ENCODE results near the gene SPACDR.

SPACDR gene

DNA sequence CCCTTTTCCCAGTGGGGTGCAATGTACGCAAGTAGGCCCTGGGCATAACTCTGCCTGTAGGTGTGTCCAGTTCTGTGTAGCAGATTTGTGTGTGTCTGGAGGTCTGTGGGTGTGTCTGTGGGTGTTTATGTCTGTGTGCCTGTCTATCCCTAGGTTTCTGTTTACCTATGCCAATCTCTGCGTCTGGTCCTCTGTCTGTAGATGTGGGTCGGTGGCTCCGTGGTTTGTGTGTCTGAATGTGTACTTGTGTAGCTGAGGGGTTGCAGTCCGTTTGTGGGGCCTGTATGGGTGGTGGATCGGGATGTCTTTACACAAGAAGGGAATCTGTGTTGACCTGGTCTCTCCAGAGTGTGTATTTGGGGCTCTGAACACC, 20.6 kb upstream of the SPACDR start:
- no peak for DNase-seq

- peak in 4 of 5 experiments; percentile 41 to 62 (median 51) for DNase-seq
These were observed 19.9 kb upstream of the SPACDR start, which contains the start of gene NYAP1 for GRCh38 chr7:100483722-100484672. Gene NYAP1, plus strand, starts transcription at chr7:100483927. Its CDS starts 1,385 bp downstream, at chr7:100485312.

DNA sequence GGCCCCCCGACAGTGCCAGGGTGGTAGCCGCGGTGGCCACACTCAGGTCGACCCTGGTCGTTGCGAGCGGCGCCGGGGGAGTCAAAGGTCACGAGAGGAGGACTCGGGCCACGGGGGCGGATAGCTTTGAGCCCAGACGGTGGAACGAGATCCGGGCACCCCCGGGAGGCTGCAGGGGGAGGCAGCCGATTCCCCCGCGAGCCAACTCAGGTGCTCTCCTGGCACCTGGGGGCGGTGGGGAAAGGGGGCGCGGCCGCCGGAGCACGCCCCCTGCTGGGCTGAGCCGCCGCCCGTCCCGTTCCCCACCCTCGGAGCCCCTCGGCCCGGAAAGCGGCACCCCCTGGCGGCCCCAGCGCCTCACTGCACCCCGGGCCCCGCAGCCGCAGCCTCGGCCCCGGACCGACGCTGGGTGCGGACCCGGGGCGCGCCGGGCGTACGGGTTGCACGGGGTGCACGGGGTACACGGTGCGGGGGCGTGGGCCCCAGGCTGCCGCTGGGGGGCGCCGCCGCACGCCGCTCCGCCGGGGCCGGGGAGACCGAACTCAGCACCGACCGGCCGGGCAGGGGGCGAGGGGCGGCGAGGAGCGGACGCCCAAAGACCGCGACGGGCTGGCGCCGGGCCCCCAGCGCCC, 19.1 kb upstream of the SPACDR start:
- peak; percentile 73 to 79 (median 76) for DNase-seq

GRCh38 chr7:100482728-100483089, 18.6 kb upstream of the SPACDR start:
- DNase-seq = no peak

DNA sequence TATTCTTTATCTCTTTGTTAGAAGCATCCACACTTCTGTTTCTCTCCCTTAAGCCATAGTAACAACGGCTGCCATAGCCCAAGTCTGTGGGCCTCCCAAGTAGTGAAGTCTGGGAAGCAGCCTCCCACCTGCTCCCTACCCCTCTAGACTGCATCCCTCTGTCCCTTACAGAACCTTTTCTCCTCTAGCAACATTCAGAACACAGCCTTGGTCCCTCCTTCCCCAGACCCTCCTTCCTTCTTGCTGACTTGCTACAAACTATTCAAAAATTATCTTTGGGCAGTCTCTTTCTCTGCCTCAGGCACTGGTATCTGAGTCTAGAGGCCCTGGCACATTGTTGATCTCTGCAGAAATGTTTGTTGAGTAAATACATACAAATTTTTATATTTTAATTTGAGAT, 17.4 kb upstream of the SPACDR start:
- DNase-seq = no peak

DNA sequence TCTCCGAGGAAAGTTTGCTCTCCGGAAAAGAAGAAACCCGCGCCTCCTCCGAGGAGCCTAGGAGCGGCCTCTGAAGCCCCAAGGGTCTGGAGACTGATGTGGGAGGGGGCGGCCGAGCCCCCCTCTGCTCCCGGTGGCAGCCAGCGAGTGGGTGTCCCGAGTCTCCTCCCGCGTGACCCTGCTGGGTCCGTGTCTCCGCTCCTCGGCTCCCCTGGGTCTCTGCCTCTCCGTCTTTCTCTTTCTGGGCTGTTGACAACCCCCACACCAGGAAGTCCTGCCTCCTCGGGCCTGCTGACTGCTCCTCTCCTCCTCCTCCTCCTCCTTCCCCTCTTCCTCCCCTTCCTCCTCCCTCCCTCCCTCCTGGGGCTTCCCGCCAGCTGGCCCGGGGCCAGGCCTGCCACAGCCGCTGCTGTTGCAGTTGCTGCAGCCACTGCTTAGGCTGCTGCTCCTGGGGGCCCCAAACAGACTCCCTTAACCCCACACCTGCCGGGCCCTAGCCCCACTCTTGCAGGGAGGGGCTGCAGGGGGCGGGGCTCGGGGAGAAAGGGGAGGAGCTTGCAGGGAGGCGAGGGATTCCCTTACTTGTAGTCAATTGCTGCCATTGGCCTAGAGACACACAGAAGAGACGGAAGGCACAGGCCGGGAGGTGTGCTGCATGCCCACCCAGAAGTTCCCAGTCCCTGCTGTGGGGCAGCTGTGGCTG, 15.0 kb upstream of the SPACDR start, which contains the start of gene TSC22D4:
TSS of gene TSC22D4 (minus strand) at position 257 of the 703 bp plus-strand sequence. CDS start 1,176 bp downstream, outside the sequence.
- DNase-seq = peak; percentile 77 to 96 (median 87)

DNA sequence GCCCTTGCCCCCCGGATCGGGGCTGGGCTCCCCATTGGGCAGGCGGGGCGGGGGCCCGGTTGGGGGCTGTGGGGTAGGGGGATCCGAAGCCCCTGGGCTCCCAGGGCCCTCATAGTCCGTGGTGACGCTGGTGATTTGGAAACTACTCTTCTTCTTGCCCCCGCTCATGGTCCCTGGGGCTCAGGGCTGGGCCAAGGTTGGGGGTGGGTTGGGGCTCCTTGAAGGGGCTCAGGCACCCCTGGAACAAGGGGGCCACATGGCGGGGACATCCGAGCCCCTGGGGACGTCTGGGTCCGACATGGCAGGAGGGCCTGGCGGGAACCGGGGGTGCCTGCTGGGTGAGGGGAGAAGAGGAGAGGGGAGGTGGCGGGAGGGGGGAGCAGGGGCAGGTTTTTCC, 13.8 kb upstream of the SPACDR start:
- no peak for DNase-seq

GRCh38 chr7:100476903-100477870, 13.1 kb upstream of the SPACDR start:
- peak in 2 of 5 experiments; percentile 31 to 59 for DNase-seq

DNA sequence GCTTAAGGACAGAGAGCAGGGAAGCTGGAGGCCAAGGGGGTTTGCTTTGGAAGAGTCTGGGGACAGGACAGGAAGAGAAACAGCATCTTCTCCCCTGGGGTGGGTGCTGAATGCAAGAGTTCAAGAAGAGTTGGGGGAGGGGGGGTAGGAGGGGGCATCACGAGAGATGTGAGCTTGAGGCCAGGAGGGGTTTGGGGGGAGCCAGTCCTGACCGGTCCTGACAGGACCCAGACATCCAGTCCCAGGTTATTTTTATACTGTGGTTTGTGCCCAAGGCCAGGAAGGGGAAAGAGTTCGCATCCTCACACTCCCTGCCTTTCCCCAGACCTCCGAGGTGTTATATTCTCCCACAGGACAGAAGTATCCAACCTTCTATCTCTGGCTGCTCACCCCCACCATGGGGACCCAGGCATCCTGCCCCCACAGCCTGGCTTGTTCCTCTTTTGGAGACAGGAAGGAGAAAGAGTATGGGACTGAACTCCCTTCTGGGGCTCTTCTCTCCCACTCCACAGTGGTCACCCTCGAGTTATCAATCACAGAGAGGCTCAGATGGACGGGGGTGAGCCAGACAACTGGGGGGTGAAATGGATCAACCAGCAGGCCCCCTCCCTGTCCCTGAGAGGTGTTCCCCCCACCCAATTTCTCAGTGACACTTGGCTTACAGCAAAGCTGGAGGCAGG, 12.2 kb upstream of the SPACDR start:
- DNase-seq = no peak

- no peak for DNase-seq
These were observed 11.5 kb upstream of the SPACDR start for GRCh38 chr7:100475549-100475948.

DNA sequence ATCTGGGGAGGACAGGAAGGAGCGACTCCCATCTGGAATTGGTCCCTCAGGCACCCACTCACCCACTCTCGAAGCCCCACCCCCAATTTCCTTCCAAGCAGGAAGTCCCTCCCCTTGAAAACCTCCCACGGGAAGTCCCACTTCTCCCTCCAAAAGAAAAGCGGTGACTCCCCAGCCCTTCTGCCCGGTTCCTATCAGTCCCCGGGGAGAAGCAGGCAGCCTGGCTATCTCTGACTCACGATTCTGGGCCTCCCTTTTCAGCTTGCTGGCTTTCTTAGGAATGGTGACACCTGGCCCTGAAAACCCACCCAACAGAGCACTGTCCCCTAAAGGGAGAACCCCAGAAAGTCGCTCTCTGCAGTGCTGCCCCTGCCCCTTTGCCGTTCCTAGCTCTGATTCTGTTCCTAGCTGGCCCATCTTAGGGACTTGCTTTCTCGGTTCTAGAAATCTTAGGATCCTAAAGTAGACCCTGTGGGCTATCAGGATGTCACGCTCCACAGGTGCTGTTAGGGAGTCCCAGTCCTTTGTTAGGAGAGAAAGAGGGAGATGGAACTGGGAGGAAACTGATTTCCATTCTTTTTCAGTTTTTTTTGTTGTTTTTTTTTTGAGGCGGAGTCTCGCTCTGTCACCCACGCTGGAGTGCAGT, 8.9 kb upstream of the SPACDR start:
- DNase-seq = no peak

DNA sequence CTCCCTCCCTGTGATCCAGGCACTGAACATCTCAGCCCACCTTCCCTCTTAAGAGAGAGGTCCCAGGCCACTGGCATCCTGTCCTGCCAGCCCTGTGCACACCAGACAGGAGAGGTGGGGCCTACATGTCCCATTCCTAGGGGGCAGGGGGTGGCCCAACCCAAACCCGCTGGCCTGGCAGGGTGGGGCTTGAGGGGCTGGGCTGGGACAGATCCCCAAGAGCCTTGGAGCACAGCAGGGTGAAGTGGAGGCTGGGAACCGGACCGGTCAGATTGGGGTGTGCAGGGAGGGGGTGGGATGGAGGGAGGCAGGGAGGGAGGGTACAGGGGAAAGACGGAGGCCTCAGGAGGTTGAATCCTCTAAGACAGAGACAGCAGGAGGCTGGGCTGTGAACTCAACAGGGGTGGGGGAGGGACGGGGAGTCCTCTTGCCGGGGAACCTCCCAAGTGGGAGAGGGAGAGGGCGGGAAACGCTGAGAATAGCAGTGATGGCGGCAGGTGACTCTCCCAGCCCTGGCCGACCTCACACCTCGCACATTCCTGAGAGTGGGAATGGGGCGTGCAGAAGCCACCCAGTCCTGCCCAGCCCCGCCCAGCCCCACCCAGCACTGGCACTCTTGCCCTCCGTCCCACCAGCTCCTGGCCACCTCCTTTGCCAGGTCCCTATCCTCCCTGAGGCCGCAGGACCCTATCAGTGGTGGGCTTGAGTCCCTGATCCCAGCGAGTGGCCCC, 8.2 kb upstream of the SPACDR start:
- no peak for DNase-seq

- DNase-seq = no peak
These were observed 7.0 kb upstream of the SPACDR start for GRCh38 chr7:100471021-100471420.

DNA sequence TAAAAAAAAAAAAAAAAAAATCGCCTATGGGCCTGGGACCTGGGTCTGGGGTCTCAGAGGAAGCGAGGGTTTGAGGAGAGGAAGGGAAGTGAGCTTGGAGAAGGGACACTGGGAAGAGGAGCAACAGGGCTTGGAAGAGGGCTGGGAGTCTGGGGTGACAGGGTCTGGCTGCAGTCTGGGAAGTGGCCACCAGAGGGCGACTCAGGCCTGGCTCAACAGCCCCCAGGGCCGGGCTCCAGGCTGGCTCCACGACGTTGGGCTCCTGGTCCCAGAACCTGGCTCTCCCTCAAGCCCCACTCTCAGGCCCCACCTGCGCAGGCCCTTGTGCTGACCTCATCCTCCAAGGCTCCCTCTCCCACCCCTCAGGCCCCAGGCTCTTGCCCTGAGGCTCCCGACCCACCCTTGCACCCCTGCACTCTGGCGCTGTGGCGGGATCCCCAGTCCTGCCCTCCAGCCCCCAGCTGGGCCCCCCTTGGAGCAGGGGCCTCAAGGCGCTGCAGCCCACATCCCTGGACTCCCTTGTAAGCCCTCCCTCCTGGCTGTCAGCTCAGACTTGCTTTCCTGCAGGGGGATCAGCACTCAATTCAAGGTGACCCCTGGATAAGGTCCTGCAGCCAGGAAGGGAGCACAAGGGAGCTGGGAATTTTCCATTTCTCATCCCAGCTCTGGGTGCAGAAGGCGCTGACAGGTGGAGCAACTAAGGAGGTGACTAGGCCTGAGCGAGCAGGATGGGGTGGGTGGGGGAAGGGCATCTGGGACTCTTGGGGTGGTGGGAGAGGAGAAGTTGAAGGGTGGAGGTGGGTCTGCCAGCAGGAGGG, 5.4 kb upstream of the SPACDR start:
- DNase-seq = peak; percentile 66 to 79 (median 78)

DNA sequence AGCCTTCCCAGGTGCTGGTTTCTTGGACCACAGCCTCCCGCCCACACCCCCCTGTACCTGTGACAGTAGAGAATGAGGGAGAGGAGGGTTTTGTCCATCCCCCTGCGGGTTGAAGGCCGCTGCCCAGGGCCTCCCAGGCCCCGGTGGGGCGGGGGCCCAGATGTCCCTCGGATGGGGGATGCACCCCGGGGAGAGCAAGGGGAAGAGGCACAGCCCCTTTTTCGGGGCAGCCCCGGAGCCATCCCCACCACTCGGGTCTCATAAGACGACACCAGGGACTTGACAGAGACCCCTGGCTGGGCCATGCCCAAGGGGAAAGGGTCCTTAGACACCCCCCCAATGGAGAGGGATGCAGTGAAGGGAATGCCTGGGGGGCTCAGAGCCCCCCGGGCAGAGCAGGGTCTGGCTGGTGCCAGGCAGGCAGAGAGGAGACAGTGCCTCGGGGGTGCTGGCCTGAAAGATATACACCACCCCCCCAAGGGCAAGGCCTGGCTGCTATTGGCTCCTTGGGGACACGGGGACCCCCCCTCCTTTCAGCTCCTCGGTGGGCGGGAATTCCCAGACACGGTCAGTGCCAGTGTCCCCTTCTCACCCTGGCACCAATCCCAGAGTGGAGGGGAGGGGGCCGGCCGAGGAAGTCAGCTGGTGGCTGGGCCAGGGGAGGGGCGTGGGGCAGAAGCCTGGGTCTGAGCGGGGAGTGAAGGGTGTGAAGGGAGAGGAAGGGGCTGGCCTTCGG, 3.7 kb upstream of the SPACDR start:
- DNase-seq = no peak

DNA sequence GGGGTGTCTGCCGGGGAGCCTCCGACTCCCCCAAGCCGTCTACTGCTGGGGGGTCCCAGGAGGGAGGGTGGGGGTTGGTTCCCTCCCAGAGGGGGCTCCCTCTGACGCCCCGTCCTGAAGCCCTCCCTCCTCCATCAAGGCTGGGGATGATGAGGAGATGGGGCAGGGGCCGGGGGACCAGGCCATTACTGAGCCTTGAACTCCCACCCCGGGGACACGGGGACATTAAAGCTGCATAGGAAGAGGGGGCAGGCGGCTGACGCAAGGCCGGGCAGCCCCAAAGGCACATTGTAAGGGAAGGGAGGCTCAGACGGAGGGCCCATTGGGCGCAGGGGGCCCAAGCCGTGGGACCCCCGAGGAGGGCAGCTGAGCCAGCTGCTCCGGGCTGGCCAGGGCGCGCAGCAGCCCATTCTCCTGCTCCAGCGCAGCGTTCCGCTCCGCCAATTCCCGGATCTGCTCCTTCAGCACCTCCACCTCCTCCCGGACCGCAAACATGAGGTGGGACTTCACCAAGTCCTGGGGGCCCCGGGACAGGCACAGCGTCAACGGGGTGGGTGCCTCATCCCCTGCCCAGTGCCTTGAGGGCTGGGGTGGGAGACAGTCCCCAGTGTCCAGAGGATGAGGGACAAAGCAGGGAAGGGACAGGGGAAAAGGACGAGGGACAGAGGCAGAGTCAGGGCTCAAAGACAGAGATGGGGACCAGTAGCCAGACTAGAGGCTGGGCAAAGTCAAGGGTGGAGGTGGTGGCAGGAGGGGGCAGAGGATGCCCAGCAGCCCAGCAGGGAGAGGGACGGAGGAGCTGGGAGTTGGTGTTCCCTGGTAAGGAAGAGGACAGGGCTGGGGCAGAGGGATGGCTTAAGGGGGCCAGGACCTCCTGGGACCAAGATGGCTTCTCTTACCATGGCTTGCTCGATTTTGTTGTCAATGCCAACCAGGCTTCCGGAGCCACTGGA, 2.9 kb upstream of the SPACDR start:
- DNase-seq = no peak

DNA sequence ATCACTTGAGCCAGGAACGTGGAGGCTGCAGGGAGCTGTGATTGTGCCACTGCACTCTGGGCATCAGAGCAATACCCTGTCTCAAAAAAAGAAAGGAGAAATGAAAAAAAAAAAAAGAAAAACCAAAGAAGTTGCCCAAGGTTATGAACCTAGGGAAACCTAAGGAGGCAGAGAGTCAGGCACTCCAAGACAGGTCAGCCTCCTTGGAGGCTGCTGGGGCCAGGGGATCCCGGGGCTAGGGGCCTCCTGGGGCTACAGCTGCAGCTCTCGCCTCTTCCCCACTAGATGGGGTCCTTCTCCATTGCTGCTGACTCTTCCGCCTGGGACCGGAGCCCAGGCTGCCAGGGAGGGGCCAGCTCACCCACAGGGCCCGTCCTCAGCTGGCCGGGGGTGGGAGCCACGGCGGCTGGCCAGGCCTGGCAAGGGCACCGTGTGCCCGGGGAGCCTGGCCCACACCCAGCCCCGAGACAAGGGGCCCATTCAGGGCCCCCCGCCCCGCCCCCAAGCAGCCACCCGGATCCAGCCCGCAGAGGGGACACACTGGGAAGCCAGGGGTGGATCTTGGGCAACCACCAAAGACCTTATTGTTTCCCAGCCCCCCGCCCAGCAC, 1.7 kb upstream of the SPACDR start:
- DNase-seq = no peak

Measured in T-helper 2 cell (primary cell).